Osteocyte (in vitro differentiated cells): Measurements from ENCODE around the gene CHPT1. TPM values are rescaled to one million over a fixed set of nuclear protein-coding genes. Genes with fewer than 3 reads are reported as not detected.

Experiments
- DNase-seq: peaks from one replicate; pipeline ENCODE4 v3.0.0; 2021; ENCODE audit warnings: mixed read lengths; ENCODE audit not compliant: unreplicated experiment; ENCODE audit errors: extremely low spot score
- H3K27ac Mint-ChIP-seq: one replicate; pipeline ENCODE4 v1.8.0; 2021; ENCODE audit warnings: mild to moderate bottlenecking, mixed read lengths; ENCODE audit not compliant: unreplicated experiment
- H3K27me3 Mint-ChIP-seq: one replicate; pipeline ENCODE4 v1.8.0; 2021; ENCODE audit warnings: mixed read lengths; ENCODE audit not compliant: unreplicated experiment
- H3K36me3 Mint-ChIP-seq: one replicate; pipeline ENCODE4 v1.8.0; 2021; ENCODE audit warnings: mixed read lengths; ENCODE audit not compliant: unreplicated experiment
- H3K4me1 Mint-ChIP-seq: one replicate; pipeline ENCODE4 v1.8.0; 2021; ENCODE audit warnings: mixed read lengths; ENCODE audit not compliant: unreplicated experiment
- H3K4me3 Mint-ChIP-seq: one replicate; pipeline ENCODE4 v1.8.0; 2021; ENCODE audit warnings: mild to moderate bottlenecking, moderate library complexity, mixed read lengths; ENCODE audit not compliant: unreplicated experiment
- H3K9me3 Mint-ChIP-seq: one replicate; pipeline ENCODE4 v1.8.0; 2021; ENCODE audit warnings: mixed read lengths; ENCODE audit not compliant: unreplicated experiment
- CTCF ChIP-seq: fragments of 200-600 bp; sonication (generic); IDR thresholded peaks from 2 replicates; pipeline ENCODE4 v1.5.0; 2021; ENCODE audit warnings: antibody characterized with exemption, mild to moderate bottlenecking, moderate library complexity
- total RNA-seq: library from RNA; stranded (reverse); gene quantifications from 2 replicates; pipeline ENCODE4 v1.2.1, GENCODE V29; 2021

The CHPT1 gene
- total RNA-seq, 1 donor from 2014 or later: 26.7 TPM

DNA sequence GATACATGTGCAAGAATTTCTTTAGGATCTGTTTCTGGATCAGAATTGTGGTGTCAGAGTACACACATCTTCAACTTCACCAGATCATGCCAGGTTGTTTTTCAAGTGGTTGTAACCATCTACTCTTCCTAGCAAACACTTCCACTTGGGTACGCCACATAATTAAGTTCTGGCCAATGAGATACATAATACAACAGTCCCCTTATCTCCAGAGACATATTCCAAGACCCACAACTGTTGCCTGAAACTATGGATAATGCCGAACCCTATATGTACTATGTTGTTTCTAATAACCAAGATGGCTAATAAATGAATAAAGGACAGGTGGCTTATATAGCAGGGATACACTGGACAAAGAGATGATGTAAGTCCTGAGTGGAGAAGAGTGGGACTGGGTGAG, 2.5 kb upstream of the CHPT1 start:
- TF ChIP-seq CTCF: no peak
- Mint-ChIP-seq H3K9me3 (no peaks in the 10 kb centered on the region), H3K27ac (no peak overlapping the region), H3K36me3 (no peaks in the 10 kb centered on the region), H3K4me3 (no peak overlapping the region), H3K4me1 (peaks cover 21% of the 10 kb centered on the region), H3K27me3 (no peaks in the 10 kb centered on the region)
- DNase-seq: no peak

DNA sequence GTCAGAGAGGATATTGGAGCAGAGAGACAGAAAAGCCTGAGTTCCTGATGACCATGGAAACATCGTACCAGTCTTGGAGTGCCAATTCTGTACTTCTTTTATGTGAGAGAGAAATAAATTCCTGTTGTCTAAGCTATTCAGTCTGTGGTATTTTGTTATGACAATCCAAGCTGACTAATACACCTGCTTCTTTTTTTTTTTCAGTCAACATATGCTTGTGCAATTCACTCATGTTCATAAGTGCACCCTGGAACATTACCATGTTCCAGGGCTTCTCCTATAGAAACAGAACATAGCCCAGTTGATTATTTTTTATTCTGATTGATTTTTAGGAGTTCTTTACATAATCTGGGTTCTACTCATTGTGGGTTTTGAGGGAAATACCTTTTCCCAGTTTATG, 1.7 kb upstream of the CHPT1 start:
- peaks cover 28% of the 10 kb centered on the region for H3K4me1 Mint-ChIP-seq
- H3K36me3 Mint-ChIP-seq: no peaks in the 10 kb centered on the region
- no peaks in the 10 kb centered on the region for H3K27me3 Mint-ChIP-seq
- H3K9me3 Mint-ChIP-seq: no peaks in the 10 kb centered on the region
- no peak overlapping the region for H3K4me3 Mint-ChIP-seq
- TF ChIP-seq CTCF: no peak
- no peak overlapping the region for H3K27ac Mint-ChIP-seq
- no peak for DNase-seq

GRCh38 chr12:101696251-101697196, 916 bp upstream of the CHPT1 start:
- H3K4me1 Mint-ChIP-seq: peaks cover 35% of the 10 kb centered on the region
- no peak for DNase-seq
- TF ChIP-seq CTCF: no peak
- no peaks in the 10 kb centered on the region for H3K27me3 Mint-ChIP-seq
- H3K27ac Mint-ChIP-seq: peak overlapping the region; percentile 59
- no peaks in the 10 kb centered on the region for H3K9me3 Mint-ChIP-seq
- H3K4me3 Mint-ChIP-seq: peak overlapping the region; percentile 80
- no peaks in the 10 kb centered on the region for H3K36me3 Mint-ChIP-seq

GRCh38 chr12:101697930-101698799, 725 bp downstream of the CHPT1 start:
- peak overlapping the region; percentile 87 for H3K4me3 Mint-ChIP-seq
- H3K27me3 Mint-ChIP-seq: no peaks in the 10 kb centered on the region
- peak overlapping the region; percentile 81 for H3K27ac Mint-ChIP-seq
- no peaks in the 10 kb centered on the region for H3K9me3 Mint-ChIP-seq
- no peak for TF ChIP-seq CTCF
- peaks cover 35% of the 10 kb centered on the region for H3K4me1 Mint-ChIP-seq
- H3K36me3 Mint-ChIP-seq: no peaks in the 10 kb centered on the region
- peak; percentile 86 for DNase-seq
